Hepatocyte (in vitro differentiated cells): ENCODE results near the gene VIPR2. TPM values are rescaled to one million over a fixed set of nuclear protein-coding genes. Genes with fewer than 3 reads are reported as not detected.

Experiments used
- DNase-seq: peaks from one replicate; pipeline ENCODE4 v3.0.0-alpha.2; 2016; ENCODE audit warnings: low spot score
- H2AFZ ChIP-seq: fragments of 200-600 bp; sonication (generic); 2 replicates; pipeline ENCODE4 v1.6.0; 2016; ENCODE audit warnings: antibody characterized with exemption, mild to moderate bottlenecking
- H3K27ac ChIP-seq: fragments of 200-600 bp; sonication (generic); 2 replicates; pipeline ENCODE4 v1.5.1; 2016; ENCODE audit warnings: mild to moderate bottlenecking
- H3K27me3 ChIP-seq: fragments of 200-600 bp; sonication (generic); 2 replicates; pipeline ENCODE4 v1.6.1; 2016
- H3K36me3 ChIP-seq: fragments of 200-600 bp; sonication (generic); replicated peaks from 2 replicates; pipeline ENCODE4 v1.5.1; 2016; ENCODE audit warnings: low read depth; ENCODE audit not compliant: insufficient read depth
- H3K4me1 ChIP-seq: fragments of 200-600 bp; sonication (generic); 2 replicates; pipeline ENCODE4 v1.5.1; 2016; ENCODE audit warnings: mild to moderate bottlenecking, moderate library complexity; ENCODE audit not compliant: insufficient read depth
- H3K4me2 ChIP-seq: fragments of 200-600 bp; sonication (generic); 2 replicates; pipeline ENCODE4 v1.6.0; 2016
- H3K4me3 ChIP-seq: fragments of 200-600 bp; sonication (generic); 2 replicates; pipeline ENCODE4 v1.5.1; 2016; ENCODE audit warnings: mild to moderate bottlenecking
- H3K79me2 ChIP-seq: fragments of 200-600 bp; sonication (generic); 2 replicates; pipeline ENCODE4 v1.6.0; 2017; ENCODE audit warnings: mild to moderate bottlenecking
- H3K9me2 ChIP-seq: fragments of 200-600 bp; sonication (generic); replicated peaks from 2 replicates; pipeline ENCODE4 v1.6.0; 2017; ENCODE audit warnings: mild to moderate bottlenecking; ENCODE audit not compliant: insufficient read depth
- H3K9me3 ChIP-seq: fragments of 200-600 bp; sonication (generic); 2 replicates; pipeline ENCODE4 v1.5.1; 2016; ENCODE audit warnings: low read depth, mild to moderate bottlenecking
- H4K20me1 ChIP-seq: fragments of 200-600 bp; sonication (generic); 2 replicates; pipeline ENCODE4 v1.6.0; 2016; ENCODE audit warnings: mild to moderate bottlenecking; ENCODE audit not compliant: insufficient read depth, poor library complexity, severe bottlenecking
- EZH2 ChIP-seq: fragments of 200-600 bp; sonication (generic); IDR thresholded peaks from 2 replicates; pipeline ENCODE4 v1.6.1; 2016; ENCODE audit warnings: antibody characterized with exemption, mild to moderate bottlenecking, borderline replicate concordance
- EZH2phosphoT487 ChIP-seq: fragments of 200-600 bp; sonication (generic); IDR thresholded peaks from one replicate; pipeline ENCODE4 v1.6.1; 2018; ENCODE audit warnings: antibody characterized with exemption, mild to moderate bottlenecking, low read depth, moderate library complexity; ENCODE audit not compliant: unreplicated experiment, severe bottlenecking
- WGBS: methylation state at CpG from one replicate; pipeline ENCODE4 v1.1.6; 2016; ENCODE audit warnings: low lambda C conversion rate; ENCODE audit errors: missing lambda C conversion rate; 5-methylcytosine and 5-hydroxymethylcytosine counted together
- polyA plus RNA-seq: library from polyadenylated mRNA; unstranded; fragments of >200 nt; fragmentation: Nextera tagmentation; extraction: Ambion mirVana; gene quantifications from 2 replicates; pipeline ENCODE4 v1.2.1, GENCODE V29; 2016
- total RNA-seq: library from RNA; depleted of rRNA; stranded (reverse); fragments of >200 nt; gene quantifications from 2 replicates; pipeline ENCODE4 v1.2.3, GENCODE V29; 2014
- TF ChIP-seq, protein P1 (sequence below): fragments of 200-600 bp; sonication (generic); IDR thresholded peaks from 2 replicates; pipeline ENCODE4 v1.5.1; 2016; ENCODE audit warnings: antibody characterized with exemption, mild to moderate bottlenecking; ENCODE audit not compliant: poor library complexity

Gene VIPR2
- total and polyA plus RNA-seq, 2 experiments from 2014 or later = 2.7 to 3.4 TPM

GRCh38 chr7:159057647-159058046 lies 87.0 kb downstream of the VIPR2 start:
- H2AFZ ChIP-seq = no peak overlapping the region
- H3K27ac ChIP-seq = no peak overlapping the region
- no peaks in the 10 kb centered on the region for H3K9me2 ChIP-seq
- 97% methylated on average over 4 of the region's 4 CpGs for WGBS
- H3K4me2 ChIP-seq = no peak overlapping the region
- H3K4me1 ChIP-seq = no peaks in the 10 kb centered on the region
- no peaks in the 10 kb centered on the region for H3K36me3 ChIP-seq
- H3K9me3 ChIP-seq = no peaks in the 10 kb centered on the region
- no peaks in the 10 kb centered on the region for H3K79me2 ChIP-seq
- no peaks in the 10 kb centered on the region for H3K27me3 ChIP-seq
- no peaks in the 10 kb centered on the region for H4K20me1 ChIP-seq
- TF ChIP-seq EZH2phosphoT487 (no peak), EZH2 (no peak)
- TF ChIP-seq, protein P1, sequence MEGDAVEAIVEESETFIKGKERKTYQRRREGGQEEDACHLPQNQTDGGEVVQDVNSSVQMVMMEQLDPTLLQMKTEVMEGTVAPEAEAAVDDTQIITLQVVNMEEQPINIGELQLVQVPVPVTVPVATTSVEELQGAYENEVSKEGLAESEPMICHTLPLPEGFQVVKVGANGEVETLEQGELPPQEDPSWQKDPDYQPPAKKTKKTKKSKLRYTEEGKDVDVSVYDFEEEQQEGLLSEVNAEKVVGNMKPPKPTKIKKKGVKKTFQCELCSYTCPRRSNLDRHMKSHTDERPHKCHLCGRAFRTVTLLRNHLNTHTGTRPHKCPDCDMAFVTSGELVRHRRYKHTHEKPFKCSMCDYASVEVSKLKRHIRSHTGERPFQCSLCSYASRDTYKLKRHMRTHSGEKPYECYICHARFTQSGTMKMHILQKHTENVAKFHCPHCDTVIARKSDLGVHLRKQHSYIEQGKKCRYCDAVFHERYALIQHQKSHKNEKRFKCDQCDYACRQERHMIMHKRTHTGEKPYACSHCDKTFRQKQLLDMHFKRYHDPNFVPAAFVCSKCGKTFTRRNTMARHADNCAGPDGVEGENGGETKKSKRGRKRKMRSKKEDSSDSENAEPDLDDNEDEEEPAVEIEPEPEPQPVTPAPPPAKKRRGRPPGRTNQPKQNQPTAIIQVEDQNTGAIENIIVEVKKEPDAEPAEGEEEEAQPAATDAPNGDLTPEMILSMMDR = no peak
- H3K4me3 ChIP-seq = no peak overlapping the region
- no peak for DNase-seq

DNA sequence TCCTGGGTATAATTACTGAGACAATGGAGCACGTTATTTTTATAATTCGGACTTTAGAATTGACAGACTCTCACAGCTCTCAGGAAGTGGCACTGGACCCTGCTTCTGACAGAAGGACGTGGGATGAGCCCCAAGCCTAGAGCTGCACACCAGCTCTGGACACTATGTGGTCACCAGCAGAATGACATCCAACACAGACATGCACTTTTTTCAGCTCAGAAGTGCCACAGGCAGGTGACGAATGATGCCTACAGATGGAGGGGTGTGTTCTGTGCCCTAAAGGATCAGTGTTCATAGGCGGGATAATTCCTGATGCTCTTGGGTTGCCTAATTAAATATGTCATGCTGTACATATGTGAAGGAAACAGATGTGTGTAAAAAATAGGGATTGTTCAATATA lies 87.9 kb downstream of the VIPR2 start:
- H3K36me3 ChIP-seq = no peaks in the 10 kb centered on the region
- H3K4me1 ChIP-seq = no peaks in the 10 kb centered on the region
- DNase-seq = no peak
- H3K4me3 ChIP-seq = no peak overlapping the region
- no peak for TF ChIP-seq EZH2
- TF ChIP-seq EZH2phosphoT487 = no peak
- TF ChIP-seq, protein P1 = no peak
- H3K4me2 ChIP-seq = no peak overlapping the region
- no peak overlapping the region for H3K27ac ChIP-seq
- H4K20me1 ChIP-seq = no peaks in the 10 kb centered on the region
- no peaks in the 10 kb centered on the region for H3K9me3 ChIP-seq
- 91% methylated on average over 5 of the region's 5 CpGs for WGBS
- no peaks in the 10 kb centered on the region for H3K9me2 ChIP-seq
- no peaks in the 10 kb centered on the region for H3K79me2 ChIP-seq
- H3K27me3 ChIP-seq = no peaks in the 10 kb centered on the region
- H2AFZ ChIP-seq = no peak overlapping the region

- Histone ChIP-seq H2AFZ (no peak overlapping the region), H3K27me3 (no peaks in the 10 kb centered on the region), H4K20me1 (no peaks in the 10 kb centered on the region), H3K79me2 (no peaks in the 10 kb centered on the region), H3K36me3 (no peaks in the 10 kb centered on the region), H3K27ac (no peak overlapping the region), H3K4me1 (no peaks in the 10 kb centered on the region), H3K4me2 (no peak overlapping the region), H3K9me2 (no peaks in the 10 kb centered on the region), H3K9me3 (no peaks in the 10 kb centered on the region), H3K4me3 (no peak overlapping the region)
- 63% methylated on average over 2 of the region's 2 CpGs for WGBS
- TF ChIP-seq EZH2phosphoT487 (no peak), EZH2 (no peak)
- TF ChIP-seq, protein P1 = no peak
- DNase-seq = no peak
These were observed 92.8 kb downstream of the VIPR2 start for GRCh38 chr7:159051916-159052315.

- no peaks in the 10 kb centered on the region for H3K27me3 ChIP-seq
- H3K27ac ChIP-seq = no peak overlapping the region
- 88% methylated on average over 2 of the region's 2 CpGs for WGBS
- H2AFZ ChIP-seq = no peak overlapping the region
- H3K79me2 ChIP-seq = no peaks in the 10 kb centered on the region
- H3K4me2 ChIP-seq = no peak overlapping the region
- H3K4me1 ChIP-seq = no peaks in the 10 kb centered on the region
- TF ChIP-seq EZH2phosphoT487 (no peak), EZH2 (no peak)
- TF ChIP-seq, protein P1 = no peak
- no peak overlapping the region for H3K4me3 ChIP-seq
- no peaks in the 10 kb centered on the region for H4K20me1 ChIP-seq
- no peaks in the 10 kb centered on the region for H3K9me2 ChIP-seq
- no peak for DNase-seq
- no peaks in the 10 kb centered on the region for H3K9me3 ChIP-seq
- no peaks in the 10 kb centered on the region for H3K36me3 ChIP-seq
These were observed 94.0 kb downstream of the VIPR2 start for GRCh38 chr7:159050704-159051103.
